ENCODE results near the gene ZC3H13. TPM values are rescaled to one million over a fixed set of nuclear protein-coding genes. Genes with fewer than 3 reads are reported as not detected.

The ZC3H13 gene
- total and polyA plus RNA-seq, 2 of the 8 experiments (the other 6 are each of a cell fraction or from before 2014, with no cell fraction given): 5.1 to 57.8 TPM

DNA sequence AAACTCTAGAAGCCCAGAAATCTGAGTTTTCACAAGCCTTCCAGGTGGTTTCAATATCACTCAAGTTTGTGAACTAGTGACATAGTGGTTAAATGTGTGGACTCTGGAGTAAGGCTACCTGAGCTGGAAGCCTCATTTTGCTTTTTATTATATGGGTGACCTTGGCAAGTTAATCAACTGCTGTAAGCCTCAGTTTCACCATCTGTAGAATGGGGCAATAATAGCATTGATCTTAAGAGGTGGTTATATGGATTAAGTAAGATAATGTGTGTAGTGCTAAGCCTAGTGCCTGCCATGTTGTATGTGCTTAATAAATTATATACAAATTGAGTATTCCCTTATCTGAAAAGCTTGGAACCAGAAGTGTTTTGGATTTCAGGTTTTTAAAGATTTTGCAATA lies 135.5 kb downstream of the ZC3H13 start:
- FAIRE-seq: no peak
- POLR2A ChIA-PET (ENCODE audit: partially characterized antibody): no interaction called here
- H3K23ac ChIP-seq (ENCODE audit: insufficient read length): no peak overlapping the region
- no peak for TF ChIP-seq BACH1 (IDR thresholded peaks at IDR 0.05; ENCODE audit: low read length)
- no peak for TF ChIP-seq POU5F1 (IDR thresholded peaks at IDR 0.05; ENCODE audit: low read depth, low read length)
- TF ChIP-seq EGR1 (IDR thresholded peaks at IDR 0.05; ENCODE audit: borderline replicate concordance, low read depth, low read length): no peak
- no peak for TF ChIP-seq KDM4A (IDR thresholded peaks at IDR 0.05; ENCODE audit: low read depth, low read length, severe bottlenecking)
- TF ChIP-seq TAF1 (IDR thresholded peaks at IDR 0.05; ENCODE audit: low read depth, low read length): no peak
- TF ChIP-seq CREB1 (IDR thresholded peaks at IDR 0.05): no peak

More for the DNA sequence above, 135.5 kb downstream of the ZC3H13 start:
- Histone ChIP-seq H3K18ac (ENCODE audit: extremely low read depth, low read length) (no peak overlapping the region), H3K9ac (replicated peaks in 1 of 4; ENCODE audit: extremely low read depth in 1 of 4, low read depth in 3 of 4, low read length in 3 of 4) (no peak overlapping the region), H4K91ac (replicated peaks; ENCODE audit: insufficient read length, low read length) (no peak overlapping the region), H3K56ac (replicated peaks; ENCODE audit: insufficient read length, low read depth, low read length) (no peak overlapping the region), H4K5ac (ENCODE audit: insufficient read length, low read depth, low read length) (no peak overlapping the region), H2AFZ (ENCODE audit: low read length) (no peak overlapping the region), H2BK12ac (ENCODE audit: low read depth, low read length) (no peak overlapping the region), H3K27me3 (replicated peaks in 1 of 4; ENCODE audit: control insufficient read depth in 3 of 4, extremely low read depth in 1 of 4, insufficient read depth in 3 of 4, low read length in 3 of 4) (no peaks in the 10 kb centered on the region), H4K8ac (ENCODE audit: extremely low read depth, insufficient read depth, low read length) (no peak overlapping the region), H2AK5ac (ENCODE audit: low read depth, low read length) (no peak overlapping the region), H3K4ac (replicated peaks; ENCODE audit: insufficient read length, low read depth, low read length) (no peak overlapping the region), H2BK5ac (ENCODE audit: low read depth, low read length) (no peak overlapping the region), H3K79me1 (ENCODE audit: low read depth, low read length) (no peaks in the 10 kb centered on the region), H3K36me3 (ENCODE audit: control insufficient read depth in 2 of 4, insufficient read depth in 4 of 4, low read length in 3 of 4) (no peaks in the 10 kb centered on the region), H2BK15ac (ENCODE audit: low read length) (no peak overlapping the region), H3K23me2 (ENCODE audit: low read depth, low read length) (no peaks in the 10 kb centered on the region), H3K4me2 (ENCODE audit: insufficient read depth in 1 of 2, low read depth in 2 of 2, low read length in 2 of 2) (no peak overlapping the region), H2BK20ac (ENCODE audit: low read length) (no peak overlapping the region), H3K4me3 (ENCODE audit: extremely low read depth in 1 of 4, insufficient read depth in 2 of 4, low read depth in 3 of 4, low read length in 4 of 4) (no peak overlapping the region), H3K9me3 (ENCODE audit: insufficient read depth in 2 of 2, low read depth in 1 of 2, low read length in 1 of 2) (no peaks in the 10 kb centered on the region; a peak in 1 of 4 replicates), H3K4me1 (replicated peaks in 1 of 4; ENCODE audit: control insufficient read depth in 3 of 4, insufficient read depth in 4 of 4, low read length in 3 of 4) (no peaks in the 10 kb centered on the region), H3K14ac (ENCODE audit: insufficient read length) (no peak overlapping the region), H4K20me1 (replicated peaks in 1 of 2; ENCODE audit: control insufficient read depth in 1 of 2, insufficient read depth in 2 of 2, low read length in 2 of 2) (no peaks in the 10 kb centered on the region), H3K79me2 (ENCODE audit: control insufficient read depth in 1 of 2, insufficient read depth in 2 of 2, low read length in 2 of 2) (no peaks in the 10 kb centered on the region), H3K27ac (ENCODE audit: low read depth, low read length) (no peak overlapping the region), H2BK120ac (replicated peaks; ENCODE audit: low read depth, low read length) (no peak overlapping the region)
- CTCF ChIA-PET (ENCODE audit: partially characterized antibody): interaction anchor here (0.7 to 2.4 kb wide), 6 partner anchors 8 to 193 kb away, joined by 3 to 7 read pairs (median 4); no protein-coding TSS in a partner anchor
- DNase-seq (ENCODE audit: low read depth in 1 of 2, low spot score in 2 of 2): no peak

All from H1 (cell line).